ENCODE measurements around the gene SMARCD2. TPM values are rescaled to one million over a fixed set of nuclear protein-coding genes. Genes with fewer than 3 reads are reported as not detected.

The SMARCD2 gene
- total RNA-seq, 1 donor from 2014 or later, result 34.6 TPM

DNA sequence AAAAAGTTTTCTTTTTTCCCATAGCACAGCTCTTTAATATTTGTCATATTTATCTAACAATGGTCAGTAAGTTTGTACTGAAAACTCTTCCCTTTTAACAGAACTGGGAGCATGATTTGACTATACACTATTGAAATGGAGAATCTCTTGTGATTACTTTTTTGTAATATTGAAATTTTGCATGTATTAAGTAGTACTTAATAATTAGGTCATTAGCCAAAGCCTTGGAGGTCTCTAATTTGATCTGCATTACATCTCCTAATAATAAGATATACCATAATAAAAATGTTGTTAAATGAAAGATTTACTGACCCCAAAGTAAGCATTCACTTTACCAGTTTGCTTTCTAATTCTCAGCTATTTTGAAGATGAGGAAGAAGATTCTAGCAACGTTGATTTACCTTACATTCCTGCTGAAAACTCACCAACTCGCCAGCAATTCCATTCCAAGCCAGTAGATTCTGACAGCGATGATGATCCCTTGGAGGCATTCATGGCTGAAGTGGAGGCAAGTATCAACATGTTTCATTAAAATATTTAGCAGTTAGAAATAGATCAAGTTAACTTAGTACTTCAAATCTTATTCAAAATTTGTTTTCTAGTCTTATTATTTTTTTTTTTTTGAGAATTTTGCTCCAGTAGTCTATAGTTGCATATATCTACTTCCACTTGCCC, 50.3 kb downstream of the SMARCD2 start:
- H3K36me3 Mint-ChIP-seq (ENCODE audit: low read depth), result peaks cover 28% of the 10 kb centered on the region
- H3K4me1 Mint-ChIP-seq (ENCODE audit: low read depth), result no peaks in the 10 kb centered on the region
- no peak overlapping the region for H3K27ac Mint-ChIP-seq (ENCODE audit: unreplicated experiment)
- no peak for DNase-seq (ENCODE audit: low spot score)
- H3K9me3 Mint-ChIP-seq (ENCODE audit: low read depth), result no peaks in the 10 kb centered on the region
- no peak overlapping the region for H3K4me3 Mint-ChIP-seq (ENCODE audit: unreplicated experiment)
- TF ChIP-seq, protein P1, sequence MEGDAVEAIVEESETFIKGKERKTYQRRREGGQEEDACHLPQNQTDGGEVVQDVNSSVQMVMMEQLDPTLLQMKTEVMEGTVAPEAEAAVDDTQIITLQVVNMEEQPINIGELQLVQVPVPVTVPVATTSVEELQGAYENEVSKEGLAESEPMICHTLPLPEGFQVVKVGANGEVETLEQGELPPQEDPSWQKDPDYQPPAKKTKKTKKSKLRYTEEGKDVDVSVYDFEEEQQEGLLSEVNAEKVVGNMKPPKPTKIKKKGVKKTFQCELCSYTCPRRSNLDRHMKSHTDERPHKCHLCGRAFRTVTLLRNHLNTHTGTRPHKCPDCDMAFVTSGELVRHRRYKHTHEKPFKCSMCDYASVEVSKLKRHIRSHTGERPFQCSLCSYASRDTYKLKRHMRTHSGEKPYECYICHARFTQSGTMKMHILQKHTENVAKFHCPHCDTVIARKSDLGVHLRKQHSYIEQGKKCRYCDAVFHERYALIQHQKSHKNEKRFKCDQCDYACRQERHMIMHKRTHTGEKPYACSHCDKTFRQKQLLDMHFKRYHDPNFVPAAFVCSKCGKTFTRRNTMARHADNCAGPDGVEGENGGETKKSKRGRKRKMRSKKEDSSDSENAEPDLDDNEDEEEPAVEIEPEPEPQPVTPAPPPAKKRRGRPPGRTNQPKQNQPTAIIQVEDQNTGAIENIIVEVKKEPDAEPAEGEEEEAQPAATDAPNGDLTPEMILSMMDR (IDR thresholded peaks at IDR 0.05), result no peak
- no peaks in the 10 kb centered on the region for H3K27me3 Mint-ChIP-seq (ENCODE audit: low read depth)

DNA sequence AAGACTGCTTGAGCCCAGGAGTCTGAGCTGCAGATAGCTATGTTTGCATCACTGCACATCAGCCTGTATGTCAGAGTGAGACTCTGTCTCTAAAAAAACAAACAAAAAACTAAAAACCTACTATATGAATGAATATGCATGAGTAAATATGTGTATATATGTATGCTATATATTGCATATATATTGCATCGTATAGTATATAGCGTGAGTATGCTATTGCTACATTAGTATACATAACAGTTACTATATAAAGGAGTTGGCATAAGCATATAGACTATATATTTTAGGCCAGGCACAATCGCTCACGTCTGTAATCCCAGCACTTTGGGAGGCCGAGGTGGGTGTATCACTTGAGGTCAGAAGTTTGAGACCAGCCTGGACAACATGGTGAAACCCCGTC, 52.4 kb downstream of the SMARCD2 start:
- Mint-ChIP-seq H3K9me3 (ENCODE audit: low read depth) (no peaks in the 10 kb centered on the region), H3K27me3 (ENCODE audit: low read depth) (no peaks in the 10 kb centered on the region), H3K27ac (ENCODE audit: unreplicated experiment) (peak overlapping the region; percentile 49), H3K4me1 (ENCODE audit: low read depth) (peaks cover 7% of the 10 kb centered on the region), H3K4me3 (ENCODE audit: unreplicated experiment) (no peak overlapping the region), H3K36me3 (ENCODE audit: low read depth) (peaks cover 21% of the 10 kb centered on the region)
- DNase-seq (ENCODE audit: low spot score), result no peak
- TF ChIP-seq, protein P1 (IDR thresholded peaks at IDR 0.05), result no peak

DNA sequence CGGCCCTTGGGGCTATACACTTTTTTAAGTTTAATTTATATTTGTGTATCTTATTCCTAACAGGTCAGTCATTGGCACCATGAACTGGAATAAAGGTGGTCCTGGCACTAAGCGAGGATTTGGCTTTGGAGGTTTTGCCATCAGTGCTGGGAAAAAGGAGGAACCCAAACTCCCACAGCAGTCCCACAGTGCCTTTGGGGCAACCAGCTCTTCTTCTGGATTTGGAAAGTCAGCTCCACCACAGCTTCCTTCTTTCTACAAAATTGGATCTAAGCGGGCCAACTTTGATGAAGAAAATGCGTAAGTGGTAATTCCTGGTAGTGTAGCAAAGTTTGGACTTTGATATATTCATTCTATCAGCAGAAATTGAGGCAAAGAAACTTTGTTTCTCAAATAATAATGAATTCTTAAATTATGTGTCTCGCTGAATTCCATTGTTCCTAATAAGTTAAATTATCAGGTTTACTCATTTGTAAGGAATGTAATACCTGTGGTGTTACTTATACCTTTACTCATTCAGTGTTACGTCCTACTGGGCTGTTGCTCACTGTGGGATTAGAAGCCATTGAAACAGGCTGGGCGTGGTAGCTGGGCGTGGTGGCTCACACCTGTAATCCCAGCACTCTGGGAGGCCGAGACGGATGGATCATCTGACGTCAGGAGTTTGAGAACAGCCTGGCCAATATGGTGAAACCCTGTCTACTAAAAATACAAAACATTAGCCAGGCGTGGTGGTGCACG, 55.3 kb downstream of the SMARCD2 start:
- TF ChIP-seq, protein P1 (IDR thresholded peaks at IDR 0.05), result no peak
- H3K9me3 Mint-ChIP-seq (ENCODE audit: low read depth), result no peaks in the 10 kb centered on the region
- DNase-seq (ENCODE audit: low spot score), result no peak
- peaks cover 13% of the 10 kb centered on the region for H3K36me3 Mint-ChIP-seq (ENCODE audit: low read depth)
- no peak overlapping the region for H3K27ac Mint-ChIP-seq (ENCODE audit: unreplicated experiment)
- H3K4me1 Mint-ChIP-seq (ENCODE audit: low read depth), result peaks cover 15% of the 10 kb centered on the region
- no peaks in the 10 kb centered on the region for H3K27me3 Mint-ChIP-seq (ENCODE audit: low read depth)
- no peak overlapping the region for H3K4me3 Mint-ChIP-seq (ENCODE audit: unreplicated experiment)

DNA sequence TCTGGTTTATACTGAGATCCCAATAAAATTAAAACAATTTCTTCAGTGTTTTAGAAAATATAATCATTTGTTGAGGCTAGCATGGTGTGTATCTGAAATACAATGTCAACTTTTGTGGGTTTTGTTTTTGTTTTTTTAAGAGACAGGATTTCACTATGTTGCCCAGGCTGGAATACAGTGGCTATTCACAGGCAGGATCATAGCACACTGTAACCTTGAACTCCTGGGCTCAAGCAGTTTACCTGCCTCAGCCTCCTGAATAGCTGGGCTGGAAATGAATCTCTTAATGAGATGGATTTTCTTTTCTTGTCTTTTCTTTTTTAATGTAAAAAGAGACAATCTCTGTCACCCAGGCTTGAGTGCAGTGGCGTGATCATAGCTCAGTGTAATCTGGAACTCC, 56.4 kb downstream of the SMARCD2 start:
- H3K4me3 Mint-ChIP-seq (ENCODE audit: unreplicated experiment), result no peak overlapping the region
- TF ChIP-seq, protein P1 (IDR thresholded peaks at IDR 0.05), result no peak
- H3K36me3 Mint-ChIP-seq (ENCODE audit: low read depth), result peaks cover 13% of the 10 kb centered on the region

DNA sequence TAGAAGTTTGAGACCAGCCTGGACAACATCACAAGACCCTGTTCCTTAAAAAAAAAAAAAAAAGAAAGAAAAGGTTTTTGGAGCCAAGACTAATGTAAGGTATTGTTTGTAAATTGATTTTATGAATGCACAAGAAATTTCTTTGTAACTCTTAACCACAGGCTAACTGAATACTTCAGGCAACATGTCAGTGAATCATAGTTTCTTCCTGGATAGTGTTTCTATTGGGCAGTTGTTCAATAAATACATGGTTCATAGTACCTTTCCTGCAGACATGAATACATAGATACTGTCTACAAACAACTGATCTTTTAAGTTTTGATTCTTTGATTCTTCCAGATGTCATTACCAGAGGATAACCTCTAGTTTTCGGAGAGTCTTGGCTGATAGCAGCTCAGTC, 56.9 kb downstream of the SMARCD2 start:
- Mint-ChIP-seq H3K9me3 (ENCODE audit: low read depth) (no peaks in the 10 kb centered on the region), H3K27ac (ENCODE audit: unreplicated experiment) (peak overlapping the region; percentile 63), H3K27me3 (ENCODE audit: low read depth) (no peaks in the 10 kb centered on the region), H3K4me3 (ENCODE audit: unreplicated experiment) (no peak overlapping the region), H3K36me3 (ENCODE audit: low read depth) (peaks cover 13% of the 10 kb centered on the region), H3K4me1 (ENCODE audit: low read depth) (peaks cover 21% of the 10 kb centered on the region)
- TF ChIP-seq, protein P1 (IDR thresholded peaks at IDR 0.05), result no peak
- no peak for DNase-seq (ENCODE audit: low spot score)

More for the DNA sequence above, 56.4 kb downstream of the SMARCD2 start:
- H3K27me3 Mint-ChIP-seq (ENCODE audit: low read depth), result no peaks in the 10 kb centered on the region
- H3K4me1 Mint-ChIP-seq (ENCODE audit: low read depth), result peaks cover 15% of the 10 kb centered on the region
- H3K9me3 Mint-ChIP-seq (ENCODE audit: low read depth), result no peaks in the 10 kb centered on the region
- no peak overlapping the region for H3K27ac Mint-ChIP-seq (ENCODE audit: unreplicated experiment)
- DNase-seq (ENCODE audit: low spot score), result no peak

Data from chondrocyte (in vitro differentiated cells).